DMS 273 treated with DMSO at 0.1 percent for 48 hours (cell line): Measurements from ENCODE around the gene LTBP2.
"Not testable (repeated sequence)": the region's sequence is repeated elsewhere in the genome, so short reads cannot be mapped to it uniquely, and the experiment has no call there.

Experiments used
- DNase-seq: peaks from one replicate; lab custom pipeline; 2025; lab: John Stamatoyannopoulos, UW

The LTBP2 gene

DNA sequence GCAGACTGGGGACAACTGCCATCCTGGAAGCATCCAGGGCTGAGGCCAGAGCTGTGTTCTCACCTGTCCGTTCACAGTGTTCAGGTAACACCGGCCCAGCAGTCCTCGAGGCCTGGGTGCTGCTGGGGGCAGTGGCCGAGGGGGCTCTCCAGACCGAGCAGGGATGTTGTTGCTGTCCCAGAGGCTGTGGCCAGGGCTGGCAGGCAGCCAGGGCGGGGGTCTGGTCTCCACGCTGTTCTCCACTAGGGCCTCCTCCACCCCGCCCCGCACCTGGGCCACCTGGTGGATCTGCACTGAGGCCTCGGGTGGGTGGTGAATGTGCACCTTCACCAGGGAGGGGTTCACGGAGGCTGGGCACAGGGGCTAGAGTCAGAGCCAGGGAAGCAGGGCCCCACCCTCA lies 61.0 kb downstream of the LTBP2 start:
- no peak for DNase-seq

DNA sequence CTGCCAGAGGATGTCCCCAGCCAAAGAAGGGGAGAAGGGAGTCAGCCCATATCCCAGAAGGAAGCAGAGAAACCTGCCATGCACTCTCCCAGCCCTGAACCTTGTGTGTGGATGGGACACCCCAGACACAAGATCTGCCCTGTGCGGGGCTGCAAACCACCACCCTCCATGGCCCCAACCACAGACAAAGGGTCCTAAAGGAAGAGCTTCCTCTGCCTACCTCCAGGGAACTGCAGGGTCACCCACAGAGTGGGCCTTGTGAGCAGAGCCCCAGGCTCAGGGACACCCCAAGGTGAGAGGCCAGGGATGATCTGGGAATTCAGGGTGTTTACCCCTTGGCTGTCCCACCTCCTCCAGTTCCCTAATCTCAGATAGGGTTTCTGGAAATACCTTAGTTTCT lies 62.0 kb downstream of the LTBP2 start:
- no peak for DNase-seq

DNA sequence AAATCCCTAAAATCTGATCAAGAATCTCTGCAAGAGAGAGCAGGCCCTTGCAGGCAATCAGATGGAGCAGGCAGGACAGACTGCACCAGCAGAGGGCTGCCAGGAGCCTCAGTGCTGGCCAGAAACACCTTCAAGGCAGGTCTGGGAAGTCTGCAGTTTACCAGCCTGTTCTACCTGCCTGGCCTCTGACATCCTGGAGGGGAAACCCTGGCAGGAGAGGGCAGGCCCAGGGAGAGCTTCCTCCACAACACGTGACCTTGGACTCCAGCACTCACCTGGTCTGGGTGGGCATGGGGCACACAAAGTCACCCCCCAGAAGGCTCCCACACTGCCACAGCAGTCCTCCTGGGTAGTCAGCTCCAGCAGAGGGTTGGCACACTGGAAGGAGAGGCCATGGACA lies 62.4 kb downstream of the LTBP2 start:
- DNase-seq, result no peak

DNA sequence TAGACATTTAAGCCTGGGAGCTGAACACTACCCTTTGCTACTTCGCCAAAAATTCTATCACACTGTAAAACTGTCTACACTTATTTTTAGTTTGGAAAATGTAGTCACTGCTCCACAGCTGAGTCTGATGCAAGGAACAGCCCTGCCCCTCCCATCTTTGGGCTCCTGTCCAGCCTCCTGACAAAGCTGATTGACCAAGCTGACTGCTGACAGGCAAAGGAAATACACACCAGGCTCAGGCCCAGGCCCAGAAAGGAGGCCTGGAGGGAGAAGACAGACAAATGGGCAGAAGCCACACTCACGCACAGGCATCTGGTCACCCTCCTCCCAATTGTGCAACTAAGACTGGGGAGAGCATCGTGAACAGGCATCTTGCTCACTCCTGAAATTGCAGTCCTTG lies 63.2 kb downstream of the LTBP2 start:
- DNase-seq, result no peak

DNA sequence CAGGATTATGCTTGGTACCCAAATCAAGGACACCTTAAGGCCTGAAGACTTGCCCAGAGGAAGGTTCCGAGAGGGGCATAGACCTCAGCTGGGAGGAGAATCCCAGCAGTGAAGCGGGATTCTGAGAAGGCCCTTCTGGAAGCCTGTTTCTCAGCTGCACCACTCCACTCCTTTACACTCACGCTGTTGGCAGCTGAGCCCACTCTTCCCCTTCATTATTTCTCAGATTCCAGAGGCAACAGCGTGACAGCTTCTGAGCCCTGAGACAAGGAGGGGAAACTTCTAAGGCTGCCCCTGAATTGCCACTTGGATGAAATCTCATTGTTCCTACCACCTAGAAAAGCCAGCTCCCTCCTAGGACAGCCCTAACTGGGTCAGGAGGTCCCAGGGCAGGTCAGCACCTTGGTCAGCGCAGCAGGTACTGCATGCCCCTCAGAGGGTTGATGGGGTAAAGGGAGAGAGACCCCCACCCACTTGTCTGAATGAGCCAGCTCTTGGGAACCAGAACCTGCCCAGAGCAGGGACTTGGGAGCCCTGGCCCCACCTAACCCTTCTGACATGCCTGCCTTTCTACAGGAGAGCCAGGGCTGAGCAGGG lies 64.6 kb downstream of the LTBP2 start:
- DNase-seq, result no peak

DNA sequence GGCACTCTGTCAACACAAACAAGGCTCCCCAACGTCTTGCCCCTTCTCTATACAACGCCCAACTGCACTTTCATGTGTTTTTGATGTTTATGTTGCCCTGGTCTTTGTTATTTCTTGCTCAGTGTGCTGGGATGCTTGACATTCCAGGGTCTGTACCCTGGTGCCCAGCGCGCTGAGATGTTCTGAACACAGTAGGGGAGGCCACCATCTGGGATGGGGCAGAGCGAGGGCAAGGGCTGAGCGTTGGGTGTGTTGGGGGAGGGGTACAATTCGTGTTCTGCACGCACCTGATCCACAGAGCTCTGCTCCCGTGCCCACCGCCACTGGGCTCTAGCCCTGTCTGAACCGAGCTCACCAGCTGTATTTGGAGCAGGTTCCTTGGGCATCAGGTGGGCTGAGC lies 65.6 kb downstream of the LTBP2 start:
- DNase-seq, result no peak

DNA sequence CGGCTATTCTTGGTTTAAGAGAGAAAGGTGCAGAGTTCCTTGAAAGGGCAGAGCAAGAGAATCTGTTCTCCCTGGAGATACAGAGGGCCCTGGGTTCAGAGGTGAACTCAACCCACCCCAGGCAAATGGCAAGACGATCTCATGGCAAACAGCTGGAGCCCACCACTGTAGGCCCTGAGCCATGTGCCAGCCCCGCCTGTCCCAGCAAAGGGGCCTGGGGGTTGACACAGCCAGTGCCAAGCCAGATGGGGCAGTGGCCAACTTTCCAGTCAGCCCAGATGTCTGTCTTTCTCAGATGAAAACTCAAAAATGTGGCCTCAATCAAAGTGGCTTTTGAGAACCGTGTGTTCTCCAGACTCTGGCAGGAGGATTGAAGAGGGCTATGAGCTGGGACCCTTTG lies 66.7 kb downstream of the LTBP2 start:
- DNase-seq, result no peak

DNA sequence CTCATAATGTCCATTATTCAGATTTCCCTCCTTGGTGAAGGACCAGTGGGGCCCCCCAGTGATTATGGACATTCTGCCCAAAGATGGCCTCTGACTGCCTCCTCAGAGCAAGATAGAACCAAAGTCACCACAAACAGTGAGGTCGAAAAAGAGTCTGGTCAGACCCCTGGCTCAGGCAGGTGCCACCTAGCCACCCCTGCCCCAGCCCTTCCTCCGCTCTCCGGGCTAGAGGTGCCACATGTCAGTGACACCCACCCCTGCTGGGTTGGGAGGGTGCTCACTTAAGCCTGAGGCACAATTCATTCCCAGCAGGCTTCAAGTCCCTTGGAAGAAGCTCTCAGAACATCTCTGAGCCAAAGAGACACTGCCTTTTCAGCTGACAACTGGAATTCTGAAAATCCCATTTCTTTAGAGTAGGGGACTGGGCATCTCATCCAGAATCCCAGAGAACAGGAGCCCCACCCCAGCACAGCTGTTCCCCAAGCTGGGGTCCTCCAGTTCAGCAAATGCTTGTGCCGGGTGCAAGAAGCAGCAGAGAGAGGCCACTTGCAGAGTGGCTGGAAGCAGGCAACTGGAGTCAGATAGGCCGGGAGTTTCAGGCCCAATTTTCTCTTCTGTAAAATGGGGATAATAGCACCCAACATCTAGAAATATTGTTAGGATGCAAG lies 68.1 kb downstream of the LTBP2 start:
- no peak for DNase-seq

DNA sequence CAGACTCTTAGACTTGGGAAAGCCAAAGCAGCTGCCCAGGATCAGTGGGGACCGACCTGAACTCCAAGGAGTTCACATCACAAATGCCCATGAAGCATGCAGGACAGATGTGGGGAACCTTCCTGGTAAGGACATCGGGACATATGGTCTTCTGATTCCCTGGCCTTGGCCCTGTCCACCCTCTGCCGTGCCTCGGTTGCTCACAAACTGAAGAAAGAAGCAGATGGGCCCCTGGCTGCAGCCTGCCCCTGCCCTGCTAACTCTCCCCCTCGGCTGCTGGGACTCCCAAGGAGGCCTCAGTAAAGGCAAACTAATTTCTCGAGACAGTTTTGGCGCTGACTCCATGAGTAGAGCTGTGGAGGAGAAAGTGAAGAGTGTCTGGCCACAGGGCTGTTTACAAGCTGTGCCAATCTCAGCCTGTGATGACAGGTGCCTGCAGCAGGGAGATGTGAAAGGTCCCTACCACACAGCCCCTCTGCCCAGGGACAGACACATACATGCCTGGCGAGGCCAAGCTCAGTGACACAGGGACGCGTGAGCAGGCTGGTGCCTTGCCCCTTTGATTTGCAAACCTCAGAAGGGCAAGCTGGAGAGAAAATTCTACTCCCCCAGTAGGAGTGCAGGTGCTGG lies 69.9 kb downstream of the LTBP2 start:
- DNase-seq, result no peak

DNA sequence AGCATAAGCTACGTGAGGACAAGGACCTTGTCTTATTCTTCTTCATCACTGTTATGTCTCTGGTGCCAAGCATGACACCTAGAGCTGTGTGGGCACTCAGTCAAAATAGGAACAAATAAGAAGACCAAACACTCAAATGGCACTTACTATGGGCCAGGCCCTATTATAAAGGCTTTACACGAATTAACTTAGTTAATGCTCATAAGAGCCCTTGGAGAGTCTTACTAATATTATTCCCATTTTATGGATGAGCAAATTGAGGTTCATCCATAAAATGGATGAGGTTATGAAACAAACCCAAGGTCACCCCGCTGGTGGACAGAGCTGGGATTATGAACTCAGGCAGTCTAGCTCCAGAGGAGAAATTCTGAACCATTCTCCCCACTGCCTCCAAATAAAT lies 70.8 kb downstream of the LTBP2 start:
- DNase-seq, result no peak

DNA sequence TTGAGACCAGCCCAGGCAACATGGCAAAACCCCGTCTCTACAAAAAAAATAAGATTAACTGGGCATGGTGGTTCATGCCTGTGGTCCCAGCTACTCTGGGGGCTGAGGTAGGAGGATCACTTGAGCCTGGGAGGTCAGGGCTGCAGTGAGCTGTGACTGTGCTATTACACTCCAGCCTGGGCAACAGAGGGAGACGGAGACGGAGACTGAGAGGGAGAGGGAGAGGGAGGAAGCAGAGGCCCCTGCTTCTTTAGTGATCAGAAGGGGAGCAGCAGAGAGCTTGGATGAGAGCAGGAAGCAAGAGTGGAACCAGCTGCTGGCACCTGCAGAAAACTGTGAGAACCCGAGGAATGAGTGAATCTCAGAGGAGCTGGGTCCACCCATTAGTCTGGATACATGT lies 72.5 kb downstream of the LTBP2 start:
- no peak for DNase-seq

DNA sequence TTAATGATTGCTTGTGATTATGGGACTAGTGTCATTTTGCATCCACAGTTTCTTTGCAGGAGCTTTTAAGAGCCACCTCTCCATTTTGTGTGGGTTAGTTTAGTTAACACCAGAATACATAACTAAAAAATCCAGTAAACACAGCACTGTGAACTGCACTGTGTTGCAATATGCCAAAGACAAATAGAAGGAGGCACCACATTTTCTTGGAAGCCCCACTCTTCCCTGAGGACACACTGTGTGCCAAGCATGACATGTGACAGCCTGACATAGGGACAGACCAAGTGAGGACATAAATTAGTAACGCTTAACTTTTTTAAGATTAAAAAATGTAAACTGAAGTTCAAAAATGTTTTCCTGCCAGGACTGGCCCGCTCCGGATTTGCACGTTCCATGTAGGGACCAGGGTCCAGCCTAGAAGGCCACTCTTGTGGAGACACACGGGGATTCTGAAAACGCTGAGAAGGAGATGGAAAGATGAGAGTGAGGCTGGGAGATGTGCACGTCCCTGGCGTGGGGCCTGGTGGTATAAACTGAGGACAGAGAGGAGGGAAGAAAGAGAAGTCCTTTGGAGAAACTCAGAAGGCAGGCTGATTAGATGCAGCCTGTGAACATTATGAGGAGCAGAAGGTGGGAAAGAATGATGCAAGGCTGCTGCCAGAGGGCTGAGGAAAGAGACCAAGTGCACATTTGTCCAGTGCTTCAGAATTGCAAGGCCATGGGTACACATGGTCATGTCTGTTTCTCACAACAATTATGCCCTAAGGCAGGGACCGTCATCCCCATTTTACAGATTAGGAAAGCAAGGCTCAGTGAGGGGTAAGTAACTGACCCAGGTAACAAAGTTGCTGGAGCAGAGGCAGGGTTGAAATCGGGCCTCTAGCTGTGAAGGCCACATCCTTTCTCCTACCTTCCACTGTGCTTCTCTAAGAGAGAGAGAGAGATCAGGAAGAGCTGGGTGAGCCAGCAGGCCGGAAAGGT lies 73.3 kb downstream of the LTBP2 start:
- no peak for DNase-seq

DNA sequence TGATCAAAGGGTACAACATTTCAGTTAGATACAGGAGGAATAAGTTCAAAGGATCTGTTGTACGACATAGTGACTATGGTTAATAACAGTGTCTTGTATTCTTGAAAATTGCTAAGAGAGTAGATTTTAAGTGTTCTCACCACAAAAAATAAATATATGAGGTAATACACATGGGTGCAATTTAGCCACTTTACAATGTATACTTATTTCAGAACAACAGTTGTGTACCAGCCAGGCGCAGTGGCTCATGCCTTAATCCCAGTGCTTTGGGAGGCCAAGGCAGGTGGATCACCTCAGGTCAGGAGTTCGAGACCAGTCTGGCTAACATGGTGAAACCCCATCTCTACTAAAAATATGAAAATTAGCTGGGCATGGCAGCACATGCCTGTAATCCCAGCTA lies 75.7 kb downstream of the LTBP2 start:
- DNase-seq, result not testable (repeated sequence)

DNA sequence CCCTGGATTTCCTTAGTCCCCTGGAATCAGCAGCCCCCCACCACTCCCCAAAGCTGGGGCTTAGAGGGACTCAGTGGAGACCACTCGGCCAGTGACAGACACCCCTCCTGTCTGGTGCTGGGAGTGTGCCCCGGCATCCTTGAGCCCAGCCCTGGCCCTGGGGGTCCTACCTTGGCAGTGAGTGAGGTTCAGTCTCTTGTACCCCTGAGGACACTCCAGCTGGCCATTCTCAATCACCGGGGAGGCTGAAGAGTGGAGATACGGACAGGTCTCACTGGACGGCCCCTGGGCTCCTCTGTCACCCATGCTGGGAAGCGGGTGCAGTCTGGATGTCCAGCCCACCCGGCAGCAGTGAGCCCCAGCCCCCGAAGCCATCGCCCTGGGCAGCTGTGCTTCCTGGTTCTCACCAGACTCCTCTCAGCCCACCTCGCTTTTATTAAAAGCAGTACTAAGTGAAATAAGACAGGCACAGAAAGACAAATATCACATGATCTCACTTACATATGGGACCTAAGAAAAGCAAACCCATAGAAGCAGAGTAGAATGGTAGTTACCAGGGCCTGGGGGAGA lies 76.2 kb downstream of the LTBP2 start:
- no peak for DNase-seq

DNA sequence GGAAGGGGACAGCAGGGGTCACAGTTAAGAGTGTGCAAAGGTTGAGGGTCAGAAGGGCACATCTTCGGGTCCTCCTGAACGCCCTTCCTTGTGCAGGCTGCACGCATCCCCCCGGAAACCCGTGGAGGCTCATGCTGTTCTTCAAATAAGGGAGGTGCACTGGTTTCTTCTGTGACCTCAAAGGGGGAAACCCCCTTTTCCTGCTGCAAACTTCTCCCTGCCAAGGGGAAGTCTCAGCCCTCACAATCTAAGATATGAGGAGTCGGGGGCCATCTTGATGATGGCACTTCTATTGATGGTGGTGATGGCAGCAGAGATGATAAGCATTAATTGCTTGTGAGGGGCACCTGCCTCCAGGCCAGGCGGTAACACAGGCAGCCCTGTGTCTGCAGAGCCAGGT lies 78.5 kb downstream of the LTBP2 start:
- no peak for DNase-seq

DNA sequence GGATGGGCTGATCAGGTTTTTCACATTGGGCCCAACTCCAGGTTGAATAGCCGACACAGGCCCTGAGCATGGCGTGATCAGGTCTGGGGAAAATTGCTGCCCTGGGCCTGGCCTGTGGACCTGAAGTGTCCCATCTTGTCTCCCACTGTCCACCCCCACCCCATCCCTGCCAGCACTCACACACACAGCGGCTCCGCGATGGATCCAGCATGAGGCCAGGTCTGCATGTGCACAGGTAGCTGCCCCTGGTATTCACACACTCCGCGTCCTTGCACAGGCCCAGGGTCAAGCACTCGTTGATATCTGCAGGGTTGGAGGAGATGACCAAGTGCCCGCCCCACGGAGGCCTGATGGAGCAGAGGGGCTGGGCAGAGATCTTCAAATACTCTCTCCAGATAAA lies 79.8 kb downstream of the LTBP2 start:
- no peak for DNase-seq

DNA sequence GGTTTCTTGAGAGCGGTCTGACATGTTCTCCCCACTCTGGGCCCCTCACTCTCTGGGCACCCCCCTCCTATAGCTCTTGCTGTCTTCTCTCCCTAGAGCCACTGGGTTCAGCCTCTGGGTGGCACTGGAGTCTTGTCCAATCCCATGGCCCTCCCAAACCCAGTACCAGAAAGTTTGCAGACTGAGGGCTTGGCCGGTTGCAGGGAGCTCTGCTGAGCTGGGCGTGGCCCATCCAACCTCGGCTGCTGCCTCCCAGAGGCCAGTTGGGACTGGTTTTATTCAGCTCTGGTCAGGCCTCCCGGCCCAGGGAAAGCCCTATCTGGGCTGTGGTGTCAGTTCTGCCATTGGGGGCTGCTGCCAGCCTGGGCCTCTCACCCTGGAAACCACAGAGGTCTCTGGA lies 80.6 kb downstream of the LTBP2 start:
- DNase-seq, result no peak

DNA sequence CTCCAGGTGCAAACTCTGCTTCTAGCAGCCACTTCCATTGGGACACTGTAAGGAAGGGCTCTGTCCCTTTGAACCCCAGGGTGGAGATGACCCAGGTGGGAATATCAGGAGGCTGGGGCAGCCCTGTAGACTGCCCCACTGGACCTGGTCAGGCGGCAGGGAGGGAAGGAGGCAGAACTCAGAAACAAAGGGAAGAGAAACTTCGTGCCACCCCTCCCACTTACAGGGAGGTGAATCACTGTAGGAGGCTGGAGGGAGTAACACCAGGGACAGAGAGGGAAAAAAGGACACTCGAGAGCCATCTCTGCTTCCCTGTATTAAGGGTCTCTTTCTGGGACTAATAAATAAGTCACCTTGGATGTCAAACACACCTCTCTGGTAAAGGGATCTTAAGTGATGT lies 81.0 kb downstream of the LTBP2 start:
- DNase-seq, result no peak

DNA sequence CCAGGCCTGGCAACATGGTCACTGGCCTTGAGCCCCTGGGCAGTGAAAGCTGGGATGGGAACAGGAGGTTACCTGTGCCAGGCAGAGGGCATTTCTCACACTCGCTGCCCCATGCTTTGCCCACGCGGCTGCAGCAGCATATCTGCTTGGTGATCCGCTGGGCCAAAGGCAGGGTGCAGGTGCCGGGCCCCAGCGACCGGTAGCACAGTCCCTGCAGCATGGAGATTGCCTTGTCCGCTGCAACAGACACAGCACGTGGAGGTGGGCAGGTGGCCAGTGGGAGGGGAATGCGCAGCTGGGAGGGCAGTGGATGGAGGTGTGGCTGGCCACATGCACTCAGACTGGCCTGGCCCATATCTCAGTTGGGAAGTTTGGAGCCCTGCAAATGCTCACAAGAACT lies 83.2 kb downstream of the LTBP2 start:
- no peak for DNase-seq

DNA sequence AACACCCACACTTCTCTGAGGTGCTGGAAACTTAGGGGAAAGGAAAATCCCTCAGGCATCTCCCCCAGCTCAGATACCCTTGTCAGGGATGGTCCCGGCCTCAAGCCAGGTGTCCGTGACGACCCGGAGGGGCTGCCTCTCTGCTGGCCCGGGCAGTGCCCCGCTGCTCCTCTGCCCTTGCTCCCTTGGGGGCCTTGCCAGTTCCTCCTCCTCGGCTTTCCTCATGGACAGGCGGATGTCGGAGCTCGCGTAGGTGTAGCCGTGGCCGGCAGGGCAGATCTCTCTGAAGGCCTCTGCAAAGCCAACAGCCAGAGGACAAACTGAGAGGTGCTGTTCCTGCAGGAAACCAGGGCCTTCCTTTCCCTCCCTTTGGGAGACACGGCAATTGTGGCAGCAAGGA lies 83.6 kb downstream of the LTBP2 start:
- DNase-seq, result no peak

DNA sequence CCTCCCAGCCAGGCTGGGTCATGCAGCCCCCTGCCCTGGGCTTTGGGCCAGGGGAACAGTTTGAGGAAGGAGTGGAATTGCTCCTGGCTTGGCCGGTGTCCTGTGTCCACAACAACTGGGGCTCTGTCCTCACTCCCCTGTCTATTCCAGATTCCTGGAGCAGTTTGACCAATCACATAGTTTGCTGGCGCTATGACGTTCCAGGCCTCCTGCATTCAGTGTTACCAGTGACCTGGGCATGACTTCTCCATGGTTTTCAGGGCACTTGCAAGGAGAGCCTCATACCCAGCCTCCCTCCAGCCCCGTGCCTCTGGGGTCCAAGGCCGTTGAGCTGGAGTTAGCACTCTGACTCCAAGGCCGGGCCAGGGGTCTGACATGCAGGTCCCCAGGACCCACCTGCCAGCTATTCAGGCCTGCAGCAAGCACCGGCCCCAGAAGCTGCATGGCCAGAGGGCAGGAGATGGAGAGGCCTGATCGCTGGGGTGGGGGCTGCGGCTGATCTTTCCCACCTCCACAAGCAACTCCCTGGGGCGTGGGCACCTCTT lies 84.2 kb downstream of the LTBP2 start:
- no peak for DNase-seq
